HL-60 (cell line): Measurements from ENCODE around the gene ATXN7L1.

Experiments
- DNase-seq, 2 experiments: peaks; one replicate each; pipeline ENCODE4 v3.0.0-alpha.2; 2010 to 2020; ENCODE audit warnings: low read depth in 1 of 2, low spot score in 1 of 2
- H3K27ac ChIP-seq: fragments of 250-450 bp; sonication (Bioruptor Pico); replicated peaks from 2 replicates; pipeline ENCODE4 v1.5.1; 2020; ENCODE audit warnings: mild to moderate bottlenecking, moderate library complexity
- H3K27me3 ChIP-seq: fragments of 250-450 bp; sonication (Bioruptor Pico); 2 replicates; pipeline ENCODE4 v1.5.1; 2021; ENCODE audit warnings: mild to moderate bottlenecking, moderate library complexity; ENCODE audit not compliant: insufficient read depth, poor library complexity, severe bottlenecking
- H3K4me3 ChIP-seq: replicated peaks from 2 replicates; pipeline ENCODE4 v1.5.1; 2011; ENCODE audit warnings: mild to moderate bottlenecking, control low read depth, low read length; ENCODE audit not compliant: insufficient read depth
- CTCF ChIP-seq: IDR thresholded peaks from one replicate; pipeline ENCODE4 v1.5.1; 2011; ENCODE audit warnings: low read length, control low read depth, inconsistent platforms; ENCODE audit not compliant: insufficient read depth
- GABPA ChIP-seq: IDR thresholded peaks from 2 replicates; pipeline ENCODE4 v1.6.1; 2012; ENCODE audit warnings: low read depth
- POLR2AphosphoS5 ChIP-seq: IDR thresholded peaks from 2 replicates; pipeline ENCODE4 v1.6.1; 2012; ENCODE audit warnings: low read depth
- REST ChIP-seq: IDR thresholded peaks from 2 replicates; pipeline ENCODE4 v1.6.1; 2012; ENCODE audit warnings: low read depth; ENCODE audit not compliant: insufficient replicate concordance
- SPI1 ChIP-seq: IDR thresholded peaks from 2 replicates; pipeline ENCODE4 v1.6.1; 2012; ENCODE audit warnings: low read depth, mild to moderate bottlenecking, borderline replicate concordance

Gene ATXN7L1

GRCh38 chr7:105625986-105626385 lies 250.4 kb downstream of the ATXN7L1 start:
- Histone ChIP-seq H3K27me3 (no peaks in the 10 kb centered on the region), H3K4me3 (no peak overlapping the region), H3K27ac (no peak overlapping the region)
- DNase-seq, result no peak
- TF ChIP-seq SPI1 (no peak), POLR2AphosphoS5 (no peak), GABPA (no peak), REST (no peak), CTCF (no peak)

- no peak for TF ChIP-seq SPI1
- no peak for TF ChIP-seq REST
- no peak for TF ChIP-seq CTCF
- TF ChIP-seq POLR2AphosphoS5, result no peak
- no peak for TF ChIP-seq GABPA
- no peak for DNase-seq
- Histone ChIP-seq H3K27me3 (no peaks in the 10 kb centered on the region), H3K27ac (no peak overlapping the region), H3K4me3 (no peak overlapping the region)
Measured at GRCh38 chr7:105623906-105624305, 252.5 kb downstream of the ATXN7L1 start.

- Histone ChIP-seq H3K4me3 (no peak overlapping the region), H3K27me3 (no peaks in the 10 kb centered on the region), H3K27ac (no peak overlapping the region)
- no peak for DNase-seq
- TF ChIP-seq REST (no peak), SPI1 (no peak), POLR2AphosphoS5 (no peak), CTCF (no peak), GABPA (no peak)
Measured at GRCh38 chr7:105623378-105623777, 253.0 kb downstream of the ATXN7L1 start.
